ENCODE results near the gene COQ4. TPM values are rescaled to one million over a fixed set of nuclear protein-coding genes. Genes with fewer than 3 reads are reported as not detected.

The COQ4 gene
- total RNA-seq: 10 to 100 TPM; 43.3 to 49.9 TPM

DNA sequence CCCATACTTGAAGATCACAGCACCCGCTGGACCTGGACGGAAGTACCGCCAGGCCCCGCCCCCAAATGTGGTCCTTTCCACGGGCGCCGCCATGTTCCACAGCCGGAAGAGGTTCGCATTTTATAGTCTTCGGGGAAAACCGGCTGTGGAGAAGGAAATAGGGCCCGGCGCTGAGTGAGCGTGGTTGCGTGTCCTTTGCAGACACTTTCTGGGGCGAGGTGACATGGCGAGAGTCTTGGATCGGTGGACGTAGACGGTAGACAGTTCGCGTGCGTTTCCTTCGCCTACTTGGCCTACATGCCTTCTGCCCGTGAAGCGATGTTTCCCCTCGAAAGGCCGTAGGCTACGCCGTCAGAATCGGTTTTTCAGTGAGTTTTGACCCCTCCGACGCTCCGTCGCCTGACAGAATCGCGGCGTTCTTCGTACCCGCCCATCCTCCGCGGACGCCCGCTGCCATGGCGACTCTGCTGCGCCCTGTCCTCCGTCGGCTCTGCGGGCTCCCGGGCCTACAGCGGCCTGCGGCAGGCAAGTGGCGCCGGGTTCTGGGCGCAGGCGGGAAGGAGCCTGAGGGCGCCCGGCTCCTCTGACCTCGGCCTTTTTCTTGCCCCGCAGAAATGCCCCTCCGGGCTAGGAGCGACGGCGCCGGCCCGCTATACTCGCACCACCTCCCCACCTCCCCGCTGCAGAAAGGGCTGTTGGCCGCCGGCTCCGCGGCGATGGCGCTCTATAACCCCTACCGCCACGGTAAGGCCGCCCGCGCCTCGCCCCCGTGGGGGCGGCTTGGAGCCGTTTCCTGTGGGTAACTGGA, at the start of gene COQ4, which contains the start of gene TRUB2:
Gene COQ4, plus strand, starts transcription at position 436 of the 808 bp plus-strand sequence. Its CDS starts 20 bp downstream, at position 456.
Gene TRUB2, minus strand, starts transcription at position 44 of the 808 bp plus-strand sequence. Its CDS starts 39 bp downstream, at position 5.

DNA sequence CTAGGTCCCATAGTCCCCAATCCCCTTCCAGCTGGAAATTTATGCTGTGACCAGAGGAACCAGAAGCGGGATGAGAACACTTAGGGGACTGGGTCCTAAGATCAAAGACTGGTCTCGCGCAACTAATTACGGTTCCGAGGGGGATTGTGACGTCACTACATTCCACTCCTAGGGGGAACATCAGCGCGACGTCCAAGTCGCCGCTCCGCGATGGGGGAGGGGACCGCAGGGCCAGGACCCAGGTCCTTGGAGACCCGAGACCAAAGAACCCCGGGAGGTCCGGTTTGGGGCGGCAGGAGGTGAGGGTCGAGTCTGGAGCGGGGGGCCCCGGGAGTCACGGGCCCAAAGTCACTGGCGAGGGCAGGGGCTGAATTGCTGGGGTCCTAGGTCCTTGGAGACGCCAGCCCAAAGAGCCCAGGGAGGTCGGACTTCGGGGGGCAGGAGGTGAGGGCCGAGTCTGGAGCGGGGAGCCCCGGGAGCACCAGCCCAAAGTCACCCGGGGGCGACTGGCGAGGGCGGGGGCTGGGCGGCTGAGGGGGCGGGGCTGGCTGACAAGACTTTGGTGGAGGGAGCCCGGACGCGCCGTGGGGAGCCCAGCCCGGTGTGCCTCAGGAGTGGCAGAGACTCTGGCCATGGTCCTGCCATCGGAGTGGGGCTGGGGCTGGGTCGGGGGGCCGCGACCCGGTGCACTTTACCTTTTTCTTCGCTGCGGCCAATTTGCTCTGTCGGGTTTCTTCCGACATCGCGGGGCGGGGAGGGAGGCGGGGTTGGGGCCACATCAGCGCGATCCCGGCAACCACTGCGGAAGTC, 47.2 kb upstream of the COQ4 start, which contains the start of gene GOLGA2:
Gene GOLGA2, minus strand, starts transcription at position 810 of the 810 bp plus-strand sequence. Its CDS starts 31 bp downstream, at position 779.

DNA sequence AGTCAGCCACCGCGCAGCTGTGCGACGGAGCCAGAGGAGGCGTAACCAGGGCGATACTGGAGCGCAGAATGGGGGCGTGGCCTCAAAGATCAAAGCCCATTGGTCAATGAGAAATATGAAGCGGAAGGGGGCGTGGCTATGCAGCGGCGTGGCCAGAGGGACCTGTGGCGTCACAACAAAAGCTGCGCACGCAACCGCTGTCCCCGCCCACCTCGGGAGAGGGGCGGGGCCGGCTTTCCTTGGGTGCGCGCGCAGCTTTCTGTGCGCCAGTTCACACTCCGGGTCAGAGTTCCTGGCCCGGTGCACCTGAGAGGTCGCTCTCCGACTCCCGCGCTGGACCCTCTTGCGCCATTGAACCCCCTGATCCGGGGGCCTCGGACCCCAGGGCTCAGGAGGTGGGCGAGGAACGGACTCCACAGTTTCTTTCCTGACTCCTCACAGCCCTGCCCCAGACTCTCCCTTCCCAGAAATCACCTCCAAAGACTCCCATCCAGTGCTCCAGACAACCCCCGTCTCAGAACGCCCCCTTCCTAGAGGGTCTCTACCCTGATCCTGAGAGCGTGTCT, 46.5 kb upstream of the COQ4 start, which contains the start of gene SWI5:
Gene SWI5, plus strand, starts transcription at position 269 of the 566 bp plus-strand sequence.

DNA sequence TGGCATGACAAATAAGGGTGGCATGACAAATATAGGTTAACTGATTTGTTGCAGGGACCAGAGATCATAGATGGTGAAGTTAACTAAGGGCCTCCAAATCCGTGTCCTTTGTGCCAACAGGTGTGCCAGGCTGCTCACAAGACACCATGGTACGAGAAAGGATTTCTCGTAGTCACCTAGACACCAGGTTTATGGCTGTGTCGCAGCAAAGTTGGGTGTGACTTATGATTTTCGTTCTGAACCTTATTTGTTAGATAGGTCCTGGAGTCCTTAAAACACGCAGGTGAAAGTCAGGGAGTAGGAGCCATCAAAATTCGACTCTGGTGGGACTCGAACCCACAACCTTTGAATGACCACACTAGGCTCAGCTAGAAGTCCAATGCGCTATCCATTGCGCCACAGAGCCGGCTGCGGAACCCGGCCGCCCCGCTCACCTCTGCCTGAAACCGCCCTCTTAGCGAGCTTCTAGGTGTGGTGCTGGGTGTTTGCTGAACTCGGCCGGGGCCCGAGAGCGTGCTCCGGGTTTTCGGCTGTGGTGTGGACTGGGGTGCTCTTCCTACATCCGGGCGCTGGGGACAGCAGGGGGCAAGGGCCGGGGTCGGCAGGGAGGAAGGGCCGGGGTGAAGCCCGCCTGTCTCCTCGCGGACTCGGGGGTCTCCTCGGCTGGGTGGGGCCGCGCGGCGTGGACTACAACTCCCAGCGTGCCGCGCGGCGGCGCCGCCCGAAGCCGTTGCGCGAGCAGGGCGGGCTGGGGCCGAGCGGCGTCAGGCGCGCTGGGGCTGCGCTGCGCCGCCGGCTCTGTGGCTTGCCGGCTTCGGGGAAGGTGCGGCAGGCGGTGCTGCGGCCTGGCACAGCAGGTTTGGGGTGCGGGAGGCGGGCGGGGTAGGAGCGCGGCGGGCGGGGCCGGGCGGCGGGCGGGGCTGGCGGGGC, 17.4 kb downstream of the COQ4 start, which contains the start of gene SLC27A4:
Gene SLC27A4, plus strand, starts transcription at position 767 of the 930 bp plus-strand sequence. CDS start 2,606 bp downstream, outside the sequence.

DNA sequence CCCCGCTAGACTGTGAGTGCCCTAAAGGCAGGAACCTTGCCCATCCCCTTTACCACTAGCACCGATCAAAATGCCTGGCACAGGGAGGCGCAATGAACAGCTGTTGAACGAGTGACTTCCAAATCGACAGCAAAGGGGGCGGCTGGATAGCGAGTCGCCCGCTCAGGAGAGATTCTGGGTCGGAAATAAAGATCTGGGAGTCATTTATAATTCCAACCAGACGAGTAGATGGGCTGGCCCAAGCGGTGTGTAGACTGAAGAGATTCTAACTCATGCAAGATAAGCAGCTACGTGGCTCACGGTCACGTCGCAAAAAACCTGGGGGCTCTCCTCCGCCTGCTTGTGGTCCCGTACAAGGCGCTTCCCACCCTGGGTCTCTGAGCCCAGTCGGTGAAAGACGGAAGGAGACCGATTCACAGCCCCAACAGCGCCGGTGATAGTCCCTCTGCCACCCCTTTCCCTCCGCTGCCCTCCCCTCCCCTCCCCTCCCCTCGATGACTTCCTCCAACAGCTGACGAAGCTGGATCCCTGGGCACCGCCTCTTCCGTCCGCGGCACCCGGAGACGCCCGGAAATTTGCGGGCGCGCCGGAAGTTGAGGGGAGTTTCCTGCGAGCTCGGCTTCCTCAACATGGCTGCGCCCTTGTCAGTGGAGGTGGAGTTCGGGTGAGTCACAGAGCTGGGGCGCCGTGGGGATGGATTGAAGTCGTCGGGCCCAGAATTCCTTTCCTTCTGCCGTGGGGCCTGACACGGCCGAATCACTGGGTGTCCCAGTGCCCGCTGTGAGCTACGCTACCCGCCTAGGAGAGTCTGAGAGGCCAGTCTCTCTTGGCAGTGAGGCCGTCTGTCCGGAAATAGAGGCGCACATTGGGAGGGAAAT, 48.4 kb downstream of the COQ4 start, which contains the start of gene URM1:
Gene URM1, plus strand, starts transcription at position 623 of the 878 bp plus-strand sequence. Its CDS starts 7 bp downstream, at position 630.

Other genes with a start within 250 kb of the COQ4 start
- 10 to 100 TPM; 63.3 to 82.3 TPM for gene PTGES2, start 195.1 kb upstream of the COQ4 start, total RNA-seq
- gene LCN2, start 173.4 kb upstream of the COQ4 start, total RNA-seq: not detected
- gene BBLN, start 162.6 kb upstream of the COQ4 start, total RNA-seq: 10 to 100 TPM; 13.7 to 41.6 TPM
- gene CIZ1, start 131.3 kb upstream of the COQ4 start, total RNA-seq: 10 to 100 TPM; 28.2 to 30.6 TPM
- gene DNM1, start 119.5 kb upstream of the COQ4 start, total RNA-seq: under 1 TPM; 0.67 to 0.69 TPM
- 10 to 100 TPM; 43.3 to 52.3 TPM for gene GOLGA2, start 46.8 kb upstream of the COQ4 start, total RNA-seq
- 10 to 100 TPM; 13.4 to 19.3 TPM for gene SWI5, start 46.6 kb upstream of the COQ4 start, total RNA-seq
- gene TRUB2, start 392 bp upstream of the COQ4 start, total RNA-seq: 10 to 100 TPM; 22.4 to 30.0 TPM
- 10 to 100 TPM; 39.6 to 49.0 TPM for gene SLC27A4, start 17.7 kb downstream of the COQ4 start, total RNA-seq
- gene URM1, start 48.5 kb downstream of the COQ4 start, total RNA-seq: 10 to 100 TPM; 33.7 to 41.6 TPM
- 10 to 100 TPM; 48.0 to 51.3 TPM for gene CERCAM, start 98.0 kb downstream of the COQ4 start, total RNA-seq
- 10 to 100 TPM; 18.2 to 36.6 TPM for gene ODF2, start 133.2 kb downstream of the COQ4 start, total RNA-seq
- 10 to 100 TPM; 38.5 to 47.3 TPM for gene GLE1, start 181.9 kb downstream of the COQ4 start, total RNA-seq
- 100 to 1,000 TPM; 254 to 325 TPM for gene SPTAN1, start 229.7 kb downstream of the COQ4 start, total RNA-seq

All from melanocyte of skin (primary cell).